GM21786 (cell line): Measurements from ENCODE around the gene STARD4.

Experiments used
- ATAC-seq: cut with Tn5 transposase; IDR thresholded peaks from one replicate; pipeline ENCODE4 v1.9.1; 2021; ENCODE audit not compliant: unreplicated experiment

The STARD4 gene

DNA sequence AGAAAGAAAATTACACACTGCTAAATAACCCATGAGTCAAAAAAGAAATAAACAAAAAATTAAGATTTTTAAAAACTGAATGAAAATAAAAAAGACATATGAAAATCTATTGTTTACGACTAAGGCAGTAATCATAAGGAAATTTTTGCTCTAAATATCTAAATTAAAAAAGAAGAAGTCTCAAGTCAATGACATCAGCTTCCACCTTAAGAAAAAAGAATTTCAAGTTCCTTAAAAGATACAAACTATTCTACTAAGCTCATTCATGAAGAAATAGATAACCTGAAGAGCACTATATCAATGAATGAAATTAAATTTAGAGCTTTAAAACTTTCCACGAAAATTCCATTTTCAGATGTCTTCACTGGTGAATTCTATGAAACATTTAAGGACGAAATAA lies 15.7 kb upstream of the STARD4 start:
- no peak for ATAC-seq

DNA sequence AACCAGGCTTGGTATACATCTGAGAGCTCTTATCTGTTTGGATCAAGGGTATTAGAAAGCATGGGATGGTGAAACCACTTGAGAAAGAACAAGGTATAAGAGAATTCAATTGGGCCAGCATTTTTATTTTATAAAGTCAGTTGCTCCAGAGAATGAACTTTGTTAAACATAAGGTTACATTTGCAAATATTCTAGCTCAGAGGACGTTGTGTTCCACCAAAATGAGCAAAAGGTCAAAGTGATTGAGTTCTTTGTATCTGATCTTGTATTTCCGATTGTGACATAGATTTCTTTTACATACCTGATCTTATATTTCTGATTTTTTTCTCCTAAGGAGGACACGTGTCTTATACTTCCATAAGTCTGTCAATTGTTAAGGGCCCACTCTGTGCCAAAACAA lies 8.6 kb upstream of the STARD4 start:
- no peak for ATAC-seq

- ATAC-seq, result no peak
Measured at GRCh38 chr5:111518777-111519176, 6.4 kb upstream of the STARD4 start.

- ATAC-seq, result peak; percentile 63
Measured at GRCh38 chr5:111517853-111518501, 5.6 kb upstream of the STARD4 start.

GRCh38 chr5:111514087-111514486 lies 1.8 kb upstream of the STARD4 start:
- no peak for ATAC-seq

DNA sequence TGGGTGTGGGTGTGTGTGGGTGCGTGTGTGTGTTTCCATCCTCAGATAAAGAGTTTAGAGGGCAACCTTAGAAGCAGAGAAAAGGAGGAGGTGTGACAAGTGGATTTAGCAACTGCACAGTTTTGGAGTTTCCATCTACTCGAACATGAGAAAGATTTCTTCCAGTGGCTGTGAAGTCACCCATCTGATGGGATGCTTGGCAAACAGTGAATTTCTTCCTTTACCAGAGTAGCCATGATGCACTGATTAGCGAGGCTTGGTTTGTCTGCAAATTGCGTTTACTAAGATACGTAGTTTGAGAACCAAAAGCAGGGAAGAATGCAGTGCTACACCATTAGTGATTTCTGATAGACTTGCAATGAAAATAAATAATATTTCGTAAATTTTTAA lies 791 bp upstream of the STARD4 start:
- ATAC-seq, result no peak

GRCh38 chr5:111511831-111512374 lies 432 bp downstream of the STARD4 start:
- ATAC-seq, result peak; percentile 10

DNA sequence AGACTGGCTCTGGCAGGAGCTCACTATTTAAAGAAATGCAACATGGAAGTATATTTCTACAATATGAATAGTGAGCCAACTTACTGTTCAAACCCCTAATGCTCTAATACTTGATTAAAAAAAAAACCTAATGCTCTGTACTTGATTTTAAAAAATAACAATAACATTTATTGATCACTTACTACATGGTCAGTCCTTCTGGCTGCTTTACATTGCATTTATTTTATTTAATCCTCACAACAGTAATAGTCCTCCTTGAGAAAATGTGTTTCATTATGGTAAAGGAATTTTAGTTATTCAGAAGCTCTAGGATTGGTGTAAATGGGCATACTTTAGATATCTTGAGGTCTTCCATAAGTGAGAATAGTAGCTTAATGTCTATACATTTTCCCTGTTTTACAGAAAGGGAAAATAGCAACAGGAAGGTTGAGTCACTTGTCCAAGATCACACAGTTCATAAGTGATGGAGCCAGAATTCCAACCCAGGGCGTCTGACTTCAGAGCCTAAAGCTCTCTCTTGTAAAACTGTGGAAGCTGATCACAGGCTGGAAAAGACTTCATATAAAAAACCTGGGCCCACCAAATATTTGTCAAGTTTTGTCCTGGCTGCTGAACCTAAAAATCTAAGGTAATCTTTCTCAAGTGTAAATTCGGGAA lies 1.0 kb downstream of the STARD4 start:
- no peak for ATAC-seq

GRCh38 chr5:111509119-111509518 lies 3.2 kb downstream of the STARD4 start:
- ATAC-seq, result no peak

- no peak for ATAC-seq
Measured at GRCh38 chr5:111507276-111507675, 5.1 kb downstream of the STARD4 start.

GRCh38 chr5:111505096-111505495 lies 7.2 kb downstream of the STARD4 start:
- ATAC-seq, result no peak

- ATAC-seq, result no peak
Measured at GRCh38 chr5:111502956-111503355, 9.4 kb downstream of the STARD4 start.

GRCh38 chr5:111498346-111498745 lies 14.0 kb downstream of the STARD4 start:
- ATAC-seq, result no peak

- no peak for ATAC-seq
Measured at GRCh38 chr5:111495159-111495558, 17.2 kb downstream of the STARD4 start.

DNA sequence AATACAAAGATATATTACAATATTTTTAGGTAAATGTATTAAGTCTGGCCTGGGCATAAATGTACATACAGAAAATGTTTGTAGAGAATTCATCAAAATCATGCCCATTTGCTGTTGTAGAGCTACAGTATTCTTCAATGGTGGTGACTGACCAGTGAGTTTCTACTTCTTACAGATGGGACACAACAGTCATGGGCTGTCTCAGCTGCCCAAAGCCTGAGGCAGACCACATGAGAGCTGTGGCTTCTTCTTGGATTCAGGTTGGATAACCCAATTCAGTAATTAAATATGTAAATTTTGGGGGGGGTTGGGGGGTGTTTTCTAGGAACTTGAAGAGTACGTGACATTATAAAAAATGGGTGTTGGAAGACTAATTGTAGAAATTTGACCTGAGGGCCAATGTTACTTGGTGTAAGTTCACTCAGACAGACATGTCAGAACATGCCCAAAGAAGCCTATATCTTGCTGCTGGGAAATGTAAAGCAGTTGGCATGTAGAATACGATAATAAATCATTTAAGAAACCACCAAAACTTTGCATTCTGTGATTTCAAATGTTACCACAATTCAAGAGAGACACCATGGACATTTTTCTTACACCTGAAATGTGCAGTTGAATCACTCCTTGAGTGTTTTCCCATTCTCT lies 17.9 kb downstream of the STARD4 start:
- no peak for ATAC-seq

GRCh38 chr5:111493031-111493430 lies 19.3 kb downstream of the STARD4 start:
- no peak for ATAC-seq

- no peak for ATAC-seq
Measured at GRCh38 chr5:111488353-111488752, 24.0 kb downstream of the STARD4 start.

DNA sequence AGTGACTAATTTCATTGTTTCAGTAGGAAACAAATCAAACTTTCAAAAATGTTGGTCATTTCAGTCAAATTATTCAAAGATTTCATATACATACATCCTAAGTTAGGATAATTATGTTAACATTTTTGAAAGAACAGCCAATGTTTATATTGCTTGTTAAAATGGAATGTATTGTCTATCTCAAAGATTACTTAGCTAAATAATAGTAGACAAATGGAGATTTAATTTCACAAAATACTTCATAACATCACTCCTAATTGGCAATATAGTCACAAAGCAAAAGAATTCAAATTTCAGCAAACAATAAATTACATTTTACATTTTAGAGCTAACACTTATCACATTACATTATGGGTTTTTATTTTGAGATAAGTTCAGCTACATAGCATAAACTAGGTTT lies 25.4 kb downstream of the STARD4 start:
- ATAC-seq, result no peak

- no peak for ATAC-seq
Measured at GRCh38 chr5:111486055-111486454, 26.3 kb downstream of the STARD4 start.

GRCh38 chr5:111480346-111480745 lies 32.0 kb downstream of the STARD4 start:
- no peak for ATAC-seq

DNA sequence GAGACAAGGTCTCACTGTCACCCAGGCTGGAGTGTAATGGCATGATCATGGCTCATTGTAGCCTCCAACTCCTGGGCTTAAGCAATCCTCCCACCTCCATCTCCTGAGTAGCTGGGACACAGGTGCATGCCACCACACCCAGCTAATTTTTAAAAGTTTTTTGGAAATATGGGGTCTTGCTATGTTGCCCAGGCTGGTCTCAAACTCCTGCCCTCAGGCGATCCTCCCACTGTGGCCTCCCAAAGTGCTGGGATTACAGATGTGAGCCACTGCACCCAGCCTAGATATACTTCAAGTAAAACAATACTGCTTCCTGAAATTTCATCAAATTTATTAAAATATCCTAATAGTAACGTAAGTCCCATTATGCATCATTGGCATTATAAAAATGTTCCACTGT lies 33.4 kb downstream of the STARD4 start:
- ATAC-seq, result no peak

DNA sequence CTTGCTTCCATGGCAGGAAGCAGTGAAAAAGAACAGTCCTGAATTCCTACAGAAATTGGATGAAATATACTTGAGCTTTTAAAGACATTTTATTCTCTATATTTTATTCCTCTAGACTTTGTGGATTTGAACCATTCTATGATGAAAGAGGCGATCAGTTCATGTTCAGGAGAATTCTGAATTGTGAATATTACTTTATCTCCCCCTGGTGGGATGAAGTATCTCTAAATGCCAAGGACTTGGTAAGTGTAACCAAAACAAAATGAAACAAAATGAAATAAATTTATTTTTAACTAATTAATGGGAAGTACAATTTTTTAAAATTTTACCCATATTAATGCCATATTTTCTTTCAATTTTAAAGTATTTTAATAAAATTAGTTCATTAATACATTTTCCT lies 34.1 kb downstream of the STARD4 start:
- no peak for ATAC-seq
